GM18502 (cell line): Measurements from ENCODE around the gene GLYR1.
"Not testable (repeated sequence)": the region's sequence is repeated elsewhere in the genome, so short reads cannot be mapped to it uniquely, and the experiment has no call there.

ENCODE experiments used
- ATAC-seq: cut with Tn5 transposase; IDR thresholded peaks from one replicate; pipeline ENCODE4 v1.9.1; 2021; ENCODE audit warnings: mild to moderate bottlenecking; ENCODE audit not compliant: unreplicated experiment, poor library complexity

GLYR1 gene

GRCh38 chr16:4846901-4847773 lies at the start of gene GLYR1, which contains the start of gene UBN1:
TSS of gene GLYR1 (minus strand) at chr16:4847288. CDS start at chr16:4847265, 23 bp downstream.
TSS of gene UBN1 (plus strand) at chr16:4847481. CDS start at chr16:4852918, 5,437 bp downstream.
- ATAC-seq: peak; percentile 86

DNA sequence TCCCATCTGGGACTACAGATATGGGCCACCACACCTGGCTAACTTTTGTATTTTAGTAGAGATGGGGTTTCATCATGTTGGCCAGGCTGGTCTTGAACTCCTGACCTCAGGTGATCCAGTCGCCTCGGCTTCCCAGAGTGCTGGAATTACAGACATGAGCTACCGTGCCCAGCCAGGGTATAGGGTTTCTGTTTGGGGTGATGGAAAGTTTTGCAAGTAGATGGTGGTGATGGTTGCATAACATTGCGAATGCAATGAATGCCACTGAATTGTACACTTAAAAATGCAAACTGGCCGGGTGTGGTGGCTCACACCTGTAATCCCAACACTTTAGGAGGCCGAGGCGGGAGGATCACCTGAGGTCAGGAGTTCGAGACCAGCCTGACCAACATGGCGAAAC lies 49.7 kb upstream of the GLYR1 start:
- not testable (repeated sequence) for ATAC-seq

- ATAC-seq: no peak
Measured at GRCh38 chr16:4895366-4895765, 48.3 kb upstream of the GLYR1 start.

DNA sequence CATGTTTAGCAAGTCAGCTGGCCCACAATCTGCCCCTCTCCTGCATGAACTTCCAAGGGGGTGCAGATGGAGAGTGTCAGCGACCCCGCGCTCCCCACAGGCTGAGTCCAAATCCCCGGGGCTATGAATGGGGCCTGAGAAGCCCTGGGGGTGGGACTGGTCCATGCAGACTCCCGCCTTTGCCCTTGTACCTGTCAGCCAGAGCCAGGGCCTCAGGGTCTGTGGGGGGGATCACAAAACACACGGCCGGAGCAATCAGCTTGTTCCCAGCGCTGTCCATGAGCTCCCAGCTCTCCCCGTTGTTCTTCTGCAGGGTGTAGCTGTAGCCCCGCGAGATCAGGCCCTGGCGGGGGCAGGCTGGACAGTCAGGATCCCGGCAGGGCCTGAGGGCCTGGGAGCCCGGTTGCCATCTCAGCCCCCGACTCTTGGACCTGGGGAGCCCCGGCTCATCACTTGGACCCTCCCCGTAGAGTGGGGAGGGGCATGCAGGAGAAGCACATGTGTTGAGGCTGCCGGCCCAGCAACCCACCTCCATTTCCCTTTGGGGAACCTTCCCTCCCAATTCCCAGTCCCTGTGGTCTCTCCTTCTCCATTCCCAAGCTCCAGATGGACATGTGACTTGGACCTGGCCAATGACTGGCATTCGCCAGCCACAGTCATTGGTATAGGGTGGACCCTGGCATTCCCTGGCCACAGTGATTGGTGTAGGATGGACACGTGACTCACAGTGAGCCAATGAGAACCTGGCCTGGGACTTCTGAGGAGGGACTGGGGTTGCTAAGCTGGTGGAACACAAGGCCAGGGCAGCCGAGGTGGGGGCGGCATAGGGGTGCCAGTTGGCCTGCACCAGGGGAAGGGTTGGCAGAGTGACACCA lies 47.4 kb upstream of the GLYR1 start:
- ATAC-seq: no peak

DNA sequence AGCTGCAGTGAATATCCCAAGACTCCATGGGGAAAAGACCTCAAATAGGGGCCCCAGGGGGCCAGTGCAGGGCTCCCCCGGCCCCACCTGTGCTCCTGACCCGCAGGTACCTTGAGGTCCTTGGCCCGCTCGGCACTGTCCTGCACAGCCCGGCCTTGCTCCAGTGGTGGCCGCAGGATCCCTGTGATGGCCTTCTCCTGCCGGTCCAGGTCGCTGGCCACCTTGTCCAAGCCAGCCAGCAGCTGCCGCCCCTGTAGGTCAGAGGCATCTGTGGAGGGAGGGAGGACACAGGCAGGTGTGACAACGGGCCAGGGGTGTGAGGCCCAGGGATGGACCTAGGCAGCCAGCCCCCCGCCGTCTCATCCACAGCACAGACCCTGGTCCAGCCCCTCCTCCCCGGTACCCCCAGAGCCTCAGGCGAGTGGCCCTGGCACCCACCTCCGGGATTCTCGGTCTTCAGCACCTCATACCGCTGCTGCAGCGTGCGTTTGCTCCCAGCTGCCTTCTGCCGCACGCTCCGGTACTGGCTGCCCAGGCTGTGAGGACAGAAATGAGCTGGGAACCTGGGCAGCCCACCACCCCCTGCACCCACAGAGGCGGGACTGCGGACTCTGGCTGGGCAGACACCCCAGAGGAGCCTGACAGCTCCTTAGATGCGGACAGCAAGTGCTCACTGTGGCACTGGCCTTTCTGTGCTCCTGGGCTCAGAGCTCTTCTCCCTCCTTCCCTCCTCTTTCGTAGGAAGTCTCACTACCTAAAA lies 46.2 kb upstream of the GLYR1 start:
- no peak for ATAC-seq

DNA sequence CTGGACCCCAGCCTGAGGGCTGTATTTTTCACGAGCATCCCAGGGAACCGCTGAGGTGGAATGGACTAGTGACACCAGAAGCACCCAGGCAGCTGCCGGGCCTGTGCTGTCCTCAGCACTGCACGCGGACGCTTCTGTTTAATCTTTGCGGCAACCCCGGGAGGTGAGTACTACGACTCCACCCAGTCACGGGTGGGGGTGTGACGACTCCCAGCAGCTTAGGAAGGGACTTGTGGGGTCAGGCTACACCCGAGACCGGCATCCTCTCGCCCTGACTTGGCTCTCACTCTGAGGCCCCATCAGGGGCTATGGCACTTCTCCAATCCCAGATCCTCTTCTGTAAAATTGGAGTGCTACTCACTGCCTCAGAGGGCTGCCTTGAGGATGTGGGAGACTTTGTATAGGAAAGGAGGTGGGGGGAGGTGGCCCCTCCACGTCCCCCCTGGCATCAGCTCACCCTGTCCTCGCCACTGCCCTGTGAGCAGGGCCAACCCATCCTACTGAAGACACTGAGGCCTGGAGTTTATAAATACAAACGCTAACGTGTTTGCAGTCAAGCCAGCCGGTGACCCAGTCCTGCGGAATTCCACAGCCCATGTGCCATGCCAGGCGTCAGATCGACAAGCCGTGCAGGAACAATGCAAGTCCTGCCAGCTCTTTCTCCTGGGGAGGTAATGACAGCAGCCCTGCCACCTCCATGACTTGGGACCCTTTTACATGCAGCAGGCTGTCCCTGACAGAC lies 45.4 kb upstream of the GLYR1 start:
- no peak for ATAC-seq

- ATAC-seq: no peak
Measured at GRCh38 chr16:4891886-4892216, 44.8 kb upstream of the GLYR1 start.

GRCh38 chr16:4891097-4891885 lies 44.2 kb upstream of the GLYR1 start:
- no peak for ATAC-seq

DNA sequence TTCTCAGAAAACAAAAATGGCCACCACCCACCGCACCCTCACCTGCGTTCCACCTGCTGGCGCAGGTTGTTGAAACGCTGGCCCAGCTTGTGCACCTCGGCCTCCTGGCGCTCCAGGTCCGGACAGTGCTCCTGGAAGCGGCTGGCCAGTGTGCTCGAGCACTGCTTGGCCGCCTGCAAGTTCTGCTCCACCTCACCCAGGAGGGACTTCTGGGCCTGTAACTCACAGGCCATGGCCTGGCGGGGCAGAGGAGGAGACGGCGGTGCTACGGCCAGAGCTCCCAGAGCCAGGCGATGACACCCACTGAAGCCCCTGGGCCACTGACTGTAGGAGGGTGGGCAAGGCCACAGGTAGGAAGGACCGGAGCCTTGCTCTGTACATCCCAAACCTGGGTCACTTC lies 43.6 kb upstream of the GLYR1 start:
- ATAC-seq: no peak

GRCh38 chr16:4890026-4890425 lies 42.9 kb upstream of the GLYR1 start:
- no peak for ATAC-seq

DNA sequence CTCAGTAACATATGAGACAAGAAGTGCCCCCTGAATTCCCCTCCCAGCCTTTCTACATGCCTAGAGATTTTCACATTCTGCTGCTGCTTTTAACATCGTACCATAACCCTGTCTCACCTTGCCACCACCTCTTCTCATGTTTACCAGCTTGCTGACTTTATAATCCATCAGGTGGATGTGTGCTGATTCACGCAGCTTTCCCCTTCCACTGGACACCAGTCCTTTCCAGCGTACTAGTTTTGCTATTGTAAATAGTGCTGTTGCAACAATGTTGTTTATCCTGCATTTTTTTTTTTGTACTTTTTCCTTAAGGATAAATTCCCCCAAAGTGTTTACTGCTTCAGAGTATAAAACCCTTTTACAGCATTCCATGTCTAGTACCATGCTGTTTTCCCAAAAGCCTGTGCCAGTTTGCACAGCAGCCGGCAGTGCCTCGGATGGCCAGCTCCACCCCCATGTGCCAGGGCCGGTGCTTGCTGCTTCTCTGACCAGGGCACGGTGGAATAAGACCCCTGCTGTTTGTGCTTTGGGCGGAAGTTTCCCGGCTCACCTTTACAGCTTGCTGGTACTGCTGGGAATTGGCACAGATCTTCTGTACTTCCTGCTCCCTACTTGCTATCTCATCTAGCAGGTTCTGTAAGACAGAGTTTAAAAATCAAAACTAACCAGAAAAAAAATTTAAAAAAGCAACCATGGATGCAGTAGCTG lies 41.5 kb upstream of the GLYR1 start:
- ATAC-seq: no peak

DNA sequence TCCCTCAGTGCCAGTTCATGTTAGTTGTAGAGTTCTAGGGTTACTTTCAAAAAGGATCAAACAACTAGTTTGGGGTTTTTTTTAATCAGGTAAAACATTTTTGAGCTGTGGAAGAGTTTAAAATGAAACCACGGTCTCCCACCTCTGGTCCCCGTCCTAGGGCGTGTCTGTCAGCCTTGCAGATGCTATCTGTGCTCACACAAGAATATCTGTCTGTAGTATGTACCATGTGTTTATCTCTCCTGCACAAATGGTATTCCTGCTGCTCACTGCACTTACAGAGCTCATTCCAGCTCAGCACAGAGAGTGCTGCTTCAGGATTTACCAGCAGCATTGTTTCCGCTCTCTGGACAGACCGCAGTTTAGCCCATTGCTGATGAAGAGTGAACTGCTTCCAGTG lies 39.1 kb upstream of the GLYR1 start:
- no peak for ATAC-seq

DNA sequence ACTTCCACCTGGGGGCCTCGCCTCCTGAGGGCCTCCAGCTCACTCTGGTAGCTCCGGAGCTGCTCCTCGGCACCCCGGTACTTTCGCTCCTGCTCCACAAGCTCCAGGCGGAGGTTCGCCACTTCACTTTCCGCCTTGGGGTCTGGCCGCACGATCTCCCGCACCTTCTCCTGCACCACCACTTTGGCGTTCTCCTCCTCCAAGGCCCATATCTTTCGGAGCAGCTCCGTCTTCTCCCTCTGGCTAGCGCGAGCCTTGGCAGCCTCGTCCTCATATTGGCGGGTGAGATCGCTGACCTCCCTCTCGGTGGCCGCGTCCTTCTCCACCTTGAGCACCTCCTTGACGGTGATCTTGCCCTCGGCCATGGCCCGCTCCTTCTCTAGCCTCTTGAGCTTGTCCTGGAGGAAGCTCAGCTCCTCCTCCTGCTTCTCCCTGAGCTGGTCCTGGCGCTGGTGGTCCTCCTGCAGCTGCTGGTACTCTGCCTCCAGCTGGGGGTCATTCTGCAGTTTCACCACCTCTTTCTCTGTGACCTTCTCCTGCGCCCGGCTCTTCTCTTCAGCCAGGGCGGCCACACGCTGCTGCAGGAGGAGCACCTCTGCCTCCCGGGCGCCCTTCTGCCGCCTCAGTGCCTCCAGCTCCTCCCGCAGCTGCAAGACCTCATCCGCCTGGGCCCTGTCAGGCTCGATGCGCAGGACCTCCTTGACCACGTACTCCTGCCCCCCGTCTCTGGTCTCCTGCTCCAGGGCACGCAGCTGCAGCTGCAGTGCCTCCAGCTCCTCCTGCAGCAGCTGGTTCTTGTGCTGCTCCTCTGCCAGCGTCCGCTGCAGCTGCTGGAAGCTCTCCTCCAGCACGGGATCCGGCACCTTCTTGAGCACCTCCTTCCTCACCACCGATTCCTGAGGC lies 38.1 kb upstream of the GLYR1 start:
- ATAC-seq: no peak

- ATAC-seq: no peak
Measured at GRCh38 chr16:4884209-4884608, 37.1 kb upstream of the GLYR1 start.

GRCh38 chr16:4883501-4883900 lies 36.4 kb upstream of the GLYR1 start:
- no peak for ATAC-seq

GRCh38 chr16:4882633-4883285 lies 35.7 kb upstream of the GLYR1 start:
- no peak for ATAC-seq

- no peak for ATAC-seq
Measured at GRCh38 chr16:4882000-4882632, 35.0 kb upstream of the GLYR1 start.
